PFSK-1 (cell line): ENCODE measurements around the gene OLFM2.

ENCODE experiments used
- POLR2AphosphoS5 ChIP-seq: IDR thresholded peaks from 2 replicates; pipeline ENCODE4 v1.6.1; 2012; ENCODE audit warnings: low read depth, mild to moderate bottlenecking, control low read depth, low read length, moderate library complexity
- SIN3A ChIP-seq: IDR thresholded peaks from 2 replicates; pipeline ENCODE4 v1.6.1; 2012; ENCODE audit warnings: mild to moderate bottlenecking, low read length, moderate library complexity, borderline replicate concordance; ENCODE audit not compliant: insufficient read depth
- TF ChIP-seq, protein P1 (sequence below), 2 experiments: IDR thresholded peaks; 2 replicates each; pipeline versions ENCODE4 v1.6.1 to v1.8.0; 2011 to 2012; ENCODE audit warnings: low read depth in 2 of 2, low read length in 2 of 2, control low read depth in 1 of 2, inconsistent platforms in 1 of 2, mild to moderate bottlenecking in 1 of 2, moderate library complexity in 1 of 2; ENCODE audit not compliant: insufficient read depth in 1 of 2

DNA sequence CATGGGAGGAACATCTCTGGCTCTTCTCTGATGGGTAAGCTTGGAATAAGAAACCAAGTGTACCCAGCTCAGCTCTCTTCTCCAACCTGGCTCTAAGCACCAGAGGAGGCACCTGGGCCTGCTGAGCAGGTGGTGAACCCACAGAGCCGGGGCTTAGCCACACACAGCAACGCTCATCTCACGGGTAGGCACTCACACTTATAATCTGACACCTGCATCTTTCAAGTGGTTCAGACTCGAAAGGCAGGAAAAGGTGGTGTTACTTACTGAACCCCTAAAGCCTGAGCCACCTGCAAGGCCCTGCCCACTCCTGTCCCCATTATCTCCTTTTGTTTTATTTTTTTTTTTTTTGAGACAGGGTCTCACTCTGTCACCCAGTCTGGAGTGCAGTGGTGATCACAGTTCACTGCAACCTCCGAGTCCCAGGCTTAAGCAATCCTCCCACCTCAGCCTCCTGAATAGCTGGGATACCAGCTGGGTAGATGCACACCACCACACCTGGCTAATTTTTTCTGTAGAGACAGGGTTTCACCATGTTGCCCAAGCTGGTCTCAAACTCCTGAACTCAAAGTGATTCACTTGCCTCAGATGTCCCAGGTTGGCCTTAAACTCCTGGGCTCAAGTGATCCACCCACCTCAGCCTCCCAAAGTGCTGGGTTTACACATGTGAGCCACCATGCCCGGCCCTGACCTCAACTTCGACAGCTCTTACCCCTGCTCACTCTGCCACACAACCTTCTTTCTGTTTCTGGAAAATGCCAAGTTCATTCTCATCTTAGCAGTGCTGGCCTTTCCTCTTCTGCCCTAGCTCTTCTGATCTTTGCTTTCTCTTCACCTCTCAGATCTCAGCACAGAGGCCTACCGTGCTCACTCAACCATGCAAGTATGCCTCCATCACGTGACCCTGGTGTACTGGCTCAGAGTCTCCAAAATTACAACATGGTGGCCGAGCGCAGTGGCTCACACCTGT lies 127.2 kb downstream of the OLFM2 start:
- TF ChIP-seq POLR2AphosphoS5 (no peak), SIN3A (no peak)
- TF ChIP-seq, protein P1, sequence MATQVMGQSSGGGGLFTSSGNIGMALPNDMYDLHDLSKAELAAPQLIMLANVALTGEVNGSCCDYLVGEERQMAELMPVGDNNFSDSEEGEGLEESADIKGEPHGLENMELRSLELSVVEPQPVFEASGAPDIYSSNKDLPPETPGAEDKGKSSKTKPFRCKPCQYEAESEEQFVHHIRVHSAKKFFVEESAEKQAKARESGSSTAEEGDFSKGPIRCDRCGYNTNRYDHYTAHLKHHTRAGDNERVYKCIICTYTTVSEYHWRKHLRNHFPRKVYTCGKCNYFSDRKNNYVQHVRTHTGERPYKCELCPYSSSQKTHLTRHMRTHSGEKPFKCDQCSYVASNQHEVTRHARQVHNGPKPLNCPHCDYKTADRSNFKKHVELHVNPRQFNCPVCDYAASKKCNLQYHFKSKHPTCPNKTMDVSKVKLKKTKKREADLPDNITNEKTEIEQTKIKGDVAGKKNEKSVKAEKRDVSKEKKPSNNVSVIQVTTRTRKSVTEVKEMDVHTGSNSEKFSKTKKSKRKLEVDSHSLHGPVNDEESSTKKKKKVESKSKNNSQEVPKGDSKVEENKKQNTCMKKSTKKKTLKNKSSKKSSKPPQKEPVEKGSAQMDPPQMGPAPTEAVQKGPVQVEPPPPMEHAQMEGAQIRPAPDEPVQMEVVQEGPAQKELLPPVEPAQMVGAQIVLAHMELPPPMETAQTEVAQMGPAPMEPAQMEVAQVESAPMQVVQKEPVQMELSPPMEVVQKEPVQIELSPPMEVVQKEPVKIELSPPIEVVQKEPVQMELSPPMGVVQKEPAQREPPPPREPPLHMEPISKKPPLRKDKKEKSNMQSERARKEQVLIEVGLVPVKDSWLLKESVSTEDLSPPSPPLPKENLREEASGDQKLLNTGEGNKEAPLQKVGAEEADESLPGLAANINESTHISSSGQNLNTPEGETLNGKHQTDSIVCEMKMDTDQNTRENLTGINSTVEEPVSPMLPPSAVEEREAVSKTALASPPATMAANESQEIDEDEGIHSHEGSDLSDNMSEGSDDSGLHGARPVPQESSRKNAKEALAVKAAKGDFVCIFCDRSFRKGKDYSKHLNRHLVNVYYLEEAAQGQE (IDR thresholded peaks at IDR 0.05; ENCODE audit: insufficient read depth in 1 of 2, low read depth in 2 of 2, low read length in 2 of 2) = no peak
